GM19455 (cell line): ENCODE results near the gene SEH1L.
"Not testable (repeated sequence)": the region's sequence is repeated elsewhere in the genome, so short reads cannot be mapped to it uniquely, and the experiment has no call there.

ENCODE experiments used
- ATAC-seq: cut with Tn5 transposase; IDR thresholded peaks from one replicate; pipeline ENCODE4 v1.9.1; 2021; ENCODE audit not compliant: unreplicated experiment

Gene SEH1L

GRCh38 chr18:12943215-12943614 is 4.6 kb upstream of the SEH1L start:
- ATAC-seq = no peak

DNA sequence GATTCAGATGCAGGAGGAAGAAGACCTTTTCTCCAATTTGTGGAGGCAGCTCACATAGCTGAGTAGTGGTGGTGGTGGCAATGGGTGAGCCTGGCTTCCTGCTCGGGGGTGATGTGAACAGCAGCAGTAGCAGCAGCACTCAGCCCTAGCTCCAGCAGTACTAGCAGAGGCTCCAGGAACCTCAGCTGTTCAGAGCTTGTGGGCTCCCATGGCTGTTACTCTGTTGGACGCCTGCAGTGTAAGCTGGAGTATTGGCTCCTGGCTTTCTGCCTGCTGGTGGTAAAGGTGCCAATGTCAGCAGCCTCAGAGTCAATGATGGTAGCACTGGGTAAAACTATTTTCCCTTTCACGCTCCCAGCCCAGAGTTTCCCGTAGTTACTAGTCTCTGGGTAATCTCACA is 3.1 kb upstream of the SEH1L start:
- ATAC-seq = no peak

GRCh38 chr18:12946549-12947284 is 1.1 kb upstream of the SEH1L start:
- ATAC-seq = no peak

DNA sequence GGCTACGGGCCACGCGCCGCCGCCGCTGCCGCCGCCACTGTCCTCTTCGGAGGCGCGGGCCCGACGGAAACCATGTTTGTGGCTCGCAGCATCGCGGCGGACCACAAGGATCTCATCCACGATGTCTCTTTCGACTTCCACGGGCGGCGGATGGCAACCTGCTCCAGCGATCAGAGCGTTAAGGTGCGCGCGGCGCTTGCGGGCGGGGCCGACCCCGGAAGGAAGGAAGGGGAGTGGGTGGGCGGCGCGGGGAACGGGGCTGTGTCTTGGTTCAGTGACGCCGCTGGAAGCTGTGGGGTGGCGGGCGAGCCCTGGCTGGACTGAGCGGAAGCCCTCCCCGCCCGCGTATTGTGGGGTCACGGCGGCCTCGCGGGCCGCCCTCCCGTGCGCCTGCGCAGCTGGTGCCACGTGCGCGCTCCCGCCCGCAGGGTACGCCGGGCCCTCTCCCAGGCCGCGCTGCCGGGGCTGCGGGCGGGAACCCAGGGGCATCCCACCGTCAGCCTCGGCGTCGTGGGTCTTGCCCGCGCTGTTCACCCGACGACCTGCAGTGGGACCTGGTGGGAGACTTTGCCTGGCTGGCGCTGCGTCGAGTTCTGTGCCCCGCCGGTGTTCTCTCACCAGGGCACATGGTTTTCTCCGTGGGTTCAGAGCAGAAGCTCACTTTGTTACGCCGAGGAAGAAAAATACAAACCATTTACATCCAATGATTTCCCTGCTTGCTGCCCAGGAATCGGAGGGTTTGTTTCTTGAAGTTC is 416 bp downstream of the SEH1L start:
- ATAC-seq = peak; percentile 74

GRCh38 chr18:12958478-12958877 is 10.7 kb downstream of the SEH1L start:
- no peak for ATAC-seq

- ATAC-seq = no peak
Measured at GRCh38 chr18:12960395-12960794, 12.6 kb downstream of the SEH1L start.

DNA sequence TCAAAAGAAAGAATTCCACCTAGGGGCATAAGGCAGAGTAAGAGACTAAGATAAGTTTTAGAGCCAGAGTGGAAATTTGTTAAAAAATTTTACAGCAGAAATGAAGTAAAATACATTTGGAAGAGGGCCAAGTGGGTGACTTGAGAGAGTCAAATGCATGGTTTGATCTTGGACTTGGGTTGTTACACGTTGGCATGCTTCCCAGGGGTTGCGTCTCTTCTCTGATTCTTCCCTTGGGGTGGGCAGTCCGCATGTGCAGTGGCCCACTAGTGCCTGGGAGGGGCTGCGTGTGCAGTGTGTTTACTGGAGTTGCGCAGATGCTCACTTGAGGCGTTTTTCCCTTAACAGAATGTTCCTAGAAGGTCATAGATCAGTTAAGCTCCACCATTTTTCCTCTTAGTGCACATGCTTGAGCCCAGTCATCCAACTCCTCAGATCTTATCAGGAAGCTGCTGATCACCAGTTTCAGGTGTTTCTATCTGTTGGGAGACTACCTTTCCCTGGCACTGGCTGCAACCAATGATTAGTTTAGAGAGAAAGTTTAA is 13.1 kb downstream of the SEH1L start:
- ATAC-seq = no peak

DNA sequence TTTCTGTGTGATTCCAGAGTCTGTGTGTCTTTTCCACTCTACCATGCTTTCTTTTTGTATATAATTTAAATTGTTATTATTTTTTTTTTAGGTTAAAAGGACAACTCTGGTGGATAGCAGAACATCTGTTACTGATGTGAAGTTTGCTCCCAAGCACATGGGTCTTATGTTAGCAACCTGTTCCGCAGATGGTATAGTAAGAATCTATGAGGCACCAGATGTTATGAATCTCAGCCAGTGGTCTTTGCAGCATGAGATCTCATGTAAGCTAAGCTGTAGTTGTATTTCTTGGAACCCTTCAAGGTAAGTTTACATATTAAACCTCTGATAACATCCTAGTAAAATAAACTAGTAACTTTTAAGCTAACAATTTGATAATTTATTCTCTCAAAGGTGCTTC is 15.3 kb downstream of the SEH1L start:
- no peak for ATAC-seq

DNA sequence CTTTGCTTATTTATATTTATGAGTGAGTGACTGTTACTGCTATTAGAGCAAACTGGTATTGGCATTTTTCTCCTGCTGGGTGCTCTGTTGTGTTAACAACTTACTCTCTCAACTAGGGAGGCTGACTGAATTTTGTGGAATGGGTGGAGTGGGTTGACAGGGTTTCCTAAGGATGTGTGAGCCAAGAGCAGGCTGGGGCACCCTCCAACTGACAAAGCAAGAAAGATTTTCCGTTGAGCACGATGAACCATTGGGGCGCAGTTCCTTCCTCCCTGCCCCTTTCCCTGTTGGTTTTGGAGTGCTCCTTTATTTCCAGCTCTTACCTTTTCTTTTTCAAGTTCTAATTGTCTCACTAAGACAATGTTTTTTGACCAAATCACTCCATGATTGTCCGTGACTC is 20.3 kb downstream of the SEH1L start:
- no peak for ATAC-seq

DNA sequence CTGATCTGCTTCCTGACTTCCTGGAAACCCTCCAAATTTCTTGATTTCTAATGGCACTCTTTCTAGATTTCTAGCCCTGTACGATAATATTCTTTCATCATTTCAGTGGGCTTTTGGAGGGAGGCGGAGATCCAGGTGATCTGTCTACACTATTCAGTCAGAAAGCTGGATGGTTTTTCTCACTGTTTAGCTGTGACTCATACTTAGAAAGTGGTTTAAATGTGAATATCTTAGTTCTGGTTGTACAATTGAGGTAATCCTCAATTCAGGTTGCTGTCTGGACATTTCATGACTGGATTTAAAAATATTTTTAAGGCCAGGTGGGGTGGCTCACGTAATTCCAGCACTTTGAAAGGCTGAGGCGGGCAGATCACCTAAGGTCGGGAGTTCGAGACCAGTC is 20.8 kb downstream of the SEH1L start:
- ATAC-seq = no peak

DNA sequence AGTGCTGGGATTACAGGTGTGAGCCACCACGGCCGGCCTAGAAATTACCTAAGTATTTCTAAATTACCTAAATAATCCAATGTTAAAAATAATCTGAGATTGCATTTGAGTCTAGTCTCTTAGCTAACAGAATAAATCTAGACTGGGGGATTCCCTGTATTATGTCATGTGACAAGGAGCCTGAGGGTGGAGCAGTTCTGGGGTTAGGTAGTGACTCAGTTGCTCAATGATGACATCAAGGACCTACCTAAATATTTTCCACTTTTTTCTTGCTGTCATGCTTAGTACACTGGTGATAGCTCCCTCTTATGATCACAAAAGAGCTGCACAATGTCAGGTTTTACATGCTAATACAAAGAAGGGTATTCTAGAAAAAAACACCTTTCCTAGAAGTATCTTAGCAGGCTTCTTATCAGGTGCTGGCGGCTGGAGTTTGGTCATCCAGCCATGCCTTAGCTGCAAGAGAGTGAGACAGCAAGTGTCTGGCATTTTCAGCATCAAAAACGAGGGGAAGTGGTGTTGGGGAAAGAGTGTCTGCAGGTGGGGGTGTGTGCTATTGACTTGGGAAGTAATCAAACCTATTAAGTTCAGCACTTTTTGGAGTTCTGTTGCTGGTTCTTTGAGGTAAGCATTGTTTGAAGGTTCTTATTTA is 25.9 kb downstream of the SEH1L start:
- no peak for ATAC-seq

DNA sequence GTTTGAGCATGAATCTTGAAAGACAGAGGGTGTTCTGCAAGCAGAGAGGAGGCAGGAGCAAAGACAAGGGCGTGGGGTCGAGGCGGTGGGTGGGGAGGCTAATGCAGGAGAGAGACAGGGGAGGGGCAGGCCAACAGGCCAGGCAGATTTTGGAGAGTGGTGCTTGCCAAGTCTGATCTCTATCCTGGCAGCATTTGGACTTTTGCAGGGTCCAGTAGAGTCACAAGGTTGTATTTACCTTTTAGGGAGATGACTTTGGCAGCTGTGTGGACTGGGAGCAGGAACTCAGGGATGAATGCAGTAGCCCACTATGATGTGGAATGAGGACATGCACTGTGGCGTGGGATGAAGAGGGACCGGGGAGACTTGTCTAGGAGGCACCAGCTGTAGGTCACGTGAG is 27.7 kb downstream of the SEH1L start:
- ATAC-seq = no peak

GRCh38 chr18:12976305-12976704 is 28.5 kb downstream of the SEH1L start:
- ATAC-seq = no peak

GRCh38 chr18:12980065-12980464 is 32.3 kb downstream of the SEH1L start:
- ATAC-seq = not testable (repeated sequence)

DNA sequence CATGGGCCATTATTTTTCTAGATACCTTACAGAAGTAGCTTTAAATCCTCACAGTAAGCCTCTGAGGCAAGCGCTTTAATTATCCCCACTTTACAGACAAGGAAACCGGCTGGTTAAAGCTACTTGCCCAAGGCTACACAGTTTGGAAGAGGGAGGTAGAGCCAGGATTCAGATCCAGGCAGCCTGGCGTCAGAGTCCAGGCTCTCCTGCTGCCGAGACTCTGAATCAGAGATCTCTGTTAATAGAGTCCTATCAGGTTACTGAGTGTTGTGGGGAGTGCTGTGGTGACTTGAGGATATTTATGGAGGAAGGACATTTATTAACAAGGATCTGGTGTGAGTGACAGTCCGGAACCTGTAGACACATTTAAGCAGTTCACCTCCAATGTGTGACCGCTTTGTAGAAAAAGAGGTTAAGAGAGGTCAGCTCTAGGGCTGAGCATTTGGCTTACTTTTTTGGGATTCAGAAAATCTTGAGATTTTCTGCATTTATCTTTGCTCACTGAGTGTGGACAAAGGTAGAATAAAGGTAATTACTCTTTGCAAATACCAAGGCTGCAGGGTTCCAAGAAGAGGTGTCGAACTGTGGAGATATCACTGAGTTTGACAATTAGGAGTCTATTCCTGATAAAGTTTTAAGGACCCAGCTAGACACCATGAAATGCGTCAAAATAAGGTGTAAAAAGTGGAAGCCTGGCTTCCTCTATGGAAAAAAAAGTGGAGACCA is 41.7 kb downstream of the SEH1L start:
- no peak for ATAC-seq

- no peak for ATAC-seq
Measured at GRCh38 chr18:12990123-12990475, 42.3 kb downstream of the SEH1L start.

- ATAC-seq = peak; percentile 2
Measured at GRCh38 chr18:12990641-12990966, 42.8 kb downstream of the SEH1L start.

DNA sequence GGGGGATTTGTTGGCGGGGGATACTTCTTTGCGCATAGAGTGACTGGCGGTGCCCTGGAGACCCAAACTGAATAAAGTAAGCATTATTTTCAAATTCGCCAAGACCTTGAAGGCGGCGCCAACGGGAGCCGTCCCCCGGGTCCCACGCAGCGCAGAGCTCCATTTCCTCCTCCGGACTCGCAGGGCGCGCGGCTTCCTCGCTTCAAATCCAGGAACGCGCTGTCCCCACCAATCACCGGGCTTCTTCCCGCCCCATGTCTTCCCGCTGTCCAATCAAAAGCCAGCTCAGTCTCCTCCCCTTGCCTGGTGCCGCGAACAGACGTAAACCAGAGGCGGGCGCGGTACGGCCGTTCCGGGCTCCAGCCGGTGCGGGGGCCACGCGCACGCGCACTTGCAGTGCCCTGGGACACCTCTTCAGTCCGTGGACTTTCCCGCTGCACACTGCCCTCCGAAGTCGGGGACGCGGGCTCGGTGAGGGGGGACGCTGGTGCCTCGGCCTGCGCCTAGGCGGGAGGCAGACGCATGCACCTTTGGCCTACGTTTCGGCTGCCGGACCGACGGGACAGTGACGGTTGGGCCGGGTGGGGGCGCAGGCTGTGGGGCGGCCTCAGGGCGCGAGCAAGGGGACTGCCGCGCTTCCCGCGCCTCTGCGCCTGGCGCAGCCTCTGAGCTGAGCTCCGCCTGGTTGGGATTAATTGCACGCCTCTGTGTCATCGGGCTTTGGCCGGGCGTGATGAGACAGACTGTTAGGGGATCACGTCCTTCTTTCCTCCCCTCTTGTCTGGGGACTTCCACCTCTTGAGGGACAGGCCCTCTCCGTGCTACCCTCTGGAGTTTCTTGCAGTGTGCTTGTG is 43.4 kb downstream of the SEH1L start, which contains the start of gene CEP192:
TSS of gene CEP192 (plus strand) at position 396 of the 854 bp plus-strand sequence. CDS start 8,063 bp downstream, outside the sequence.
- peak; percentile 88 for ATAC-seq

DNA sequence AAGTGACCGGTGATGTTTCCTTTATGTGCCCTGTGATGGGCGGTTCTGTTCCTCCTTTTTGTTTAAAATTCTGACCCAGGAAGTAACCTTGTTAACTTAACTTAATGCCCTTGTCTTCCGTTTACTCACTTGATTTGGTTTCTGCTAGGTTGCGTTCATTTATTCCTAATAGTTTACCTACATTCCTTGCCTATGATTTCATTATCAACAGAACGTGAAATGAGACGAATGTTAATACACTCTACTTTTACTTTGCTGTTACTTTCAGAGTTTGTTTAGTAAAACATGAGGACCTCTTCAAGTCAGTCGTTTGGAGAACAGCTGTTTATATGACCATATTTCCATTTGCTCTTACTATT is 44.0 kb downstream of the SEH1L start:
- no peak for ATAC-seq

DNA sequence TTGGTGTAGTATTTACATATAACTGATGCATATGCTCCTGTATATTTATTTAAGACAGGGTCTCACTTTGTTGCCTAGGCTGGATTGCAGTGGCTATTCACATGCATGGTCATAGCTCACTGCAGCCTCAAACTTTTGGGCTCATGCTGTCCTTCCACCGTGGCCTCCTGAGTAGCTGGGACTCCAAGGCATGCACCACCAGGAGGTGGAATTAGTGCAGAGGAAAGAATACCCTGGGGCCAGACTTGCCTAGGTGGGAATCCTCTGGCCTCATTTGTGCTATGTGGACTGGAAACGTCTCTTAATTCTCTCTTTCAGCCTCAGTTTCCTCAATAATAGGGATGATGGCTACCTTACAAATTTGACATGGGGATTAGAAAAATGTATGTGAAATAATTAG is 45.6 kb downstream of the SEH1L start:
- ATAC-seq = no peak
